H1 (cell line): Measurements from ENCODE around the gene PPARA. TPM values are rescaled to one million over a fixed set of nuclear protein-coding genes. Genes with fewer than 3 reads are reported as not detected.

Experiments
- BCL11A ChIP-seq, 2 experiments: IDR thresholded peaks; one replicate each; pipeline ENCODE4 v1.6.1; 2011; ENCODE audit warnings: low read depth in 2 of 2, low read length in 2 of 2, mild to moderate bottlenecking in 2 of 2
- CBX5 ChIP-seq: fragments of 300-800, 300-1000 bp; sonication (generic); IDR thresholded peaks from 2 replicates; pipeline ENCODE4 v1.7.1; 2016; ENCODE audit warnings: antibody characterized with exemption, low read length, low read depth
- CHD1 ChIP-seq: IDR thresholded peaks from 2 replicates; pipeline ENCODE4 v1.6.1; 2012; ENCODE audit warnings: low read depth, low read length, improper control_type of control experiment
- CHD7 ChIP-seq: fragments of 300-600 bp; sonication (generic); IDR thresholded peaks from 2 replicates; pipeline ENCODE4 v1.7.1; 2012; ENCODE audit warnings: low read length, moderate library complexity, mild to moderate bottlenecking, inconsistent platforms; ENCODE audit not compliant: insufficient replicate concordance
- EP300 ChIP-seq, 2 experiments: IDR thresholded peaks; 1 replicate in 1 of 2; 2 replicates in 1 of 2; pipeline ENCODE4 v1.6.1; 2011 to 2012; ENCODE audit warnings: low read depth in 2 of 2, low read length in 2 of 2, mild to moderate bottlenecking in 2 of 2, borderline replicate concordance in 1 of 2, inconsistent platforms in 1 of 2, moderate library complexity in 1 of 2
- KDM5A ChIP-seq: fragments of 200-600 bp; IDR thresholded peaks from 2 replicates; pipeline ENCODE4 v1.7.1; 2012; ENCODE audit warnings: mild to moderate bottlenecking, low read length, inconsistent platforms, mixed read lengths
- POLR2A ChIP-seq, 2 experiments: IDR thresholded peaks; 1 replicate in 1 of 2; 2 replicates in 1 of 2; pipeline ENCODE4 v1.6.1; 2011; ENCODE audit warnings: low read depth in 2 of 2, low read length in 2 of 2, mild to moderate bottlenecking in 2 of 2; ENCODE audit errors: control extremely low read depth in 1 of 2
- POLR2AphosphoS5 ChIP-seq: IDR thresholded peaks from 2 replicates; pipeline ENCODE4 v1.6.1; 2011; ENCODE audit warnings: low read depth, low read length
- RNF2 ChIP-seq: fragments of 200-900, 300-1000 bp; sonication (generic); IDR thresholded peaks from 2 replicates; pipeline ENCODE4 v1.7.1; 2016; ENCODE audit warnings: borderline replicate concordance, low read depth, mild to moderate bottlenecking, antibody characterized with exemption, low read length; ENCODE audit not compliant: poor library complexity, severe bottlenecking; ENCODE audit errors: missing control alignments
- SIX5 ChIP-seq: IDR thresholded peaks from 2 replicates; pipeline ENCODE4 v1.6.1; 2011; ENCODE audit warnings: mild to moderate bottlenecking, low read depth, low read length
- TBP ChIP-seq: IDR thresholded peaks from 2 replicates; pipeline ENCODE4 v1.6.1; 2011; ENCODE audit warnings: low read depth, low read length, improper control_type of control experiment
- YY1 ChIP-seq: IDR thresholded peaks from 2 replicates; pipeline ENCODE4 v1.6.1; 2011; ENCODE audit warnings: low read depth, mild to moderate bottlenecking, low read length
- polyA plus RNA-seq, 7 experiments: library from polyadenylated mRNA; depleted of rRNA in 3 of 7; stranded (reverse) in 5 of 7; unstranded in 2 of 7; fragments of >200 nt in 5 of 7; fragments of 200-250 nt in 2 of 7; gene quantifications; 1 replicate in 5 of 7; 2 replicates in 1 of 7; 4 replicates in 1 of 7; pipeline versions ENCODE4 v1.2.1 to v1.2.3, GENCODE V29; 2011 to 2013; ENCODE audit warnings: missing spikeins in 2 of 7, mixed read lengths in 2 of 7
- total RNA-seq: library from RNA; stranded (reverse); fragmentation: NEBNext Ultra II Directional; extraction: Animal tissue kit (Norgen Biotek cat#: 25700); gene quantifications from 2 replicates; pipeline ENCODE4 v1.2.1, GENCODE V29; 2021

The PPARA gene
- total and polyA plus RNA-seq, 2 of the 8 experiments (the other 6 are each of a cell fraction or from before 2014, with no cell fraction given) = 3.1 to 8.2 TPM

GRCh38 chr22:46131151-46131587 is 19.2 kb upstream of the PPARA start (continued):
- TF ChIP-seq CHD7 (no peak), CBX5 (no peak), SIX5 (no peak), YY1 (no peak), TBP (no peak), BCL11A (IDR thresholded peaks at IDR 0.05; ENCODE audit: low read depth in 2 of 2, low read length in 2 of 2) (no peak), RNF2 (no peak), KDM5A (no peak), CHD1 (no peak), POLR2AphosphoS5 (no peak), EP300 (IDR thresholded peaks at IDR 0.05; ENCODE audit: borderline replicate concordance in 1 of 2, low read depth in 2 of 2, low read length in 2 of 2) (no peak), POLR2A (IDR thresholded peaks at IDR 0.05; ENCODE audit: control extremely low read depth in 1 of 2, low read depth in 2 of 2, low read length in 2 of 2) (no peak)
